Measurements from ENCODE around the gene BAMBI.

Gene BAMBI

GRCh38 chr10:28721318-28721951 lies 44.1 kb downstream of the BAMBI start:
- no peak for DNase-seq
- in situ Hi-C loops (cut with MboI; ENCODE audit: low pct_unique_long_range_greater_than_20kb, low sequenced_read_pairs): no loop called here

DNA sequence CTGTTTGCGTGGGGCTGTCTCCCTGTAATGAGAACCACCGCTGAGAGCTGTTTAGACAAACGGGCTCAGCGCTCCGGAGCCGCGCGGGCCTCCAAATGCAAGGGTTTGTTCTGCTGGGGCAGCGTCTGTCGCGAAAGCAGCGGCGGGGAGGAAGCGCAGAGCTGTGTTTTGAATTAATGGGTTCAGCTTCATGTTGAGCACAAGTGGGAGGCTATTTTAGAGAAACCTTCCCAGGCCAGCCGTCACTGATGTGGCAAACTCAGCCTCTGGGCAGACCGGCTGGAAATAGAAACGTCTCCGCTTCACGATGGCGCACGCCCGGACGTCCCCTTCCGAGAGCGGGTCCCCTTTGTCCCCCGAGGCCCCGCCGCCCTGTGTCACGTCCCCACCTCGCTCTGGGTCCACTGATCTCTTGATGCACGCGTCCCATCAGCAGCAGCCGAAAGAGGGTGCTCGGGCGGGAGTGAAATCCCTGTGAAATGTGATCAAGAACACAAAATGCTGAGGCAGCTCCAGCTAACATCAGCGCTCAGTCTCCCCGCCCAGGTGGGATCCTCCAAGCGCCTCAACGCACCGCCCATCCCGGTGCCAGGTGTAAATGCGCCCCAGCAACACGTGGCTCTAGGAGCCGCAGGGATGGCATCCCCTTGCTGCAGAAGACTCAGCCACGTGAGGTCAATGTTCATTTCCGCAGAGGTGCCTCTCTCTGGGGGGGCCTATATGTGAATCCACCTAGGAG lies 44.9 kb downstream of the BAMBI start:
- DNase-seq: peak; percentile 23
- in situ Hi-C loops (cut with MboI; ENCODE audit: low pct_unique_long_range_greater_than_20kb, low sequenced_read_pairs): no loop called here

GRCh38 chr10:28728366-28728765 lies 51.0 kb downstream of the BAMBI start:
- in situ Hi-C loops (cut with MboI; ENCODE audit: low pct_unique_long_range_greater_than_20kb, low sequenced_read_pairs): no loop called here

GRCh38 chr10:28730031-28730778 lies 52.9 kb downstream of the BAMBI start:
- in situ Hi-C loops (cut with MboI; ENCODE audit: low pct_unique_long_range_greater_than_20kb, low sequenced_read_pairs): no loop called here
- DNase-seq: no peak

More at GRCh38 chr10:28728366-28728765, 51.0 kb downstream of the BAMBI start:
- no peak for DNase-seq

DNA sequence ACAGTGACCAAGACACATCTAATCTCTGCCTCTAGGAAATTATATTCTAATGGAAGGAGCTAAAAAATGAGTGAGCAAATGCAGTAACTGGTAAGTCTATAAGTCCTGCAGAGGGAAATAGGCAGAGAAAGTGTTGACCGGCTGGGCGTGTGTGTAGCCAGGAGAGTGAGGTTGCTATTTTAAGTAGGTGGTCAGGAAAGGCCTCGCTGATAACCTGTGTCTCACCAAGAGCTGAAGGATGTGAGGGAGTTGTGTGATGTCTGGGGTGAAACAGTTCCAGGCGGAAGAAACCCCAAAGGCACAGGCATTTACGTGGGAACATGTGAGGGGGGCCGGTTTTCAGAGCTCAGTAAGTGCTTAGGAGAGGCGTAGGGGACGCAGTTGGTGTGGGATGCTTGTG lies 54.8 kb downstream of the BAMBI start:
- in situ Hi-C loops (cut with MboI; ENCODE audit: low pct_unique_long_range_greater_than_20kb, low sequenced_read_pairs): no loop called here
- no peak for DNase-seq

Data from KBM-7 (cell line).